Stimulated activated CD4-positive, alpha-beta T cell treated with anti-CD3 and anti-CD28 coated beads, Interleukin-2, amount 100 ng/mL, for 24 hours (primary cell): Measurements from ENCODE around the gene SMARCC1.

Experiments used
- DNase-seq, 2 donors: peaks; one replicate each; pipeline ENCODE4 v3.0.0-alpha.2; 2020

Gene SMARCC1

GRCh38 chr3:47629770-47630169, 151.9 kb downstream of the SMARCC1 start:
- no peak for DNase-seq

- DNase-seq: no peak
These were observed 153.3 kb downstream of the SMARCC1 start for GRCh38 chr3:47628426-47628825.

- DNase-seq: no peak
These were observed 158.8 kb downstream of the SMARCC1 start for GRCh38 chr3:47622671-47623461.

- DNase-seq: no peak
These were observed 164.3 kb downstream of the SMARCC1 start for GRCh38 chr3:47617086-47618010.

GRCh38 chr3:47614788-47615187, 166.9 kb downstream of the SMARCC1 start:
- DNase-seq: no peak

- no peak for DNase-seq
These were observed 168.0 kb downstream of the SMARCC1 start for GRCh38 chr3:47613722-47614121.

- no peak for DNase-seq
These were observed 168.8 kb downstream of the SMARCC1 start for GRCh38 chr3:47612879-47613278.

- DNase-seq: no peak
These were observed 169.5 kb downstream of the SMARCC1 start for GRCh38 chr3:47612178-47612577.

- DNase-seq: no peak
These were observed 170.1 kb downstream of the SMARCC1 start for GRCh38 chr3:47611576-47611975.

GRCh38 chr3:47610583-47610982, 171.1 kb downstream of the SMARCC1 start:
- DNase-seq: no peak

- no peak for DNase-seq
These were observed 174.4 kb downstream of the SMARCC1 start for GRCh38 chr3:47607335-47607734.

GRCh38 chr3:47606165-47606564, 175.5 kb downstream of the SMARCC1 start:
- no peak for DNase-seq

- no peak for DNase-seq
These were observed 176.0 kb downstream of the SMARCC1 start for GRCh38 chr3:47605652-47606051.

GRCh38 chr3:47604145-47604544, 177.5 kb downstream of the SMARCC1 start:
- DNase-seq: no peak

- no peak for DNase-seq
These were observed 178.4 kb downstream of the SMARCC1 start for GRCh38 chr3:47603332-47603731.

GRCh38 chr3:47601281-47601680, 180.4 kb downstream of the SMARCC1 start:
- DNase-seq: no peak

GRCh38 chr3:47594792-47595191, 186.9 kb downstream of the SMARCC1 start:
- DNase-seq: no peak

- DNase-seq: no peak
These were observed 189.5 kb downstream of the SMARCC1 start for GRCh38 chr3:47592066-47592795.

- DNase-seq: no peak
These were observed 191.5 kb downstream of the SMARCC1 start for GRCh38 chr3:47590216-47590615.

GRCh38 chr3:47588587-47588986, 193.1 kb downstream of the SMARCC1 start:
- DNase-seq: no peak

- no peak for DNase-seq
These were observed 193.6 kb downstream of the SMARCC1 start for GRCh38 chr3:47588053-47588452.

GRCh38 chr3:47586746-47587145, 194.9 kb downstream of the SMARCC1 start:
- DNase-seq: no peak
